Upper lobe of right lung (tissue), 1 donor: ENCODE measurements around the gene SRP9. TPM values are rescaled to one million over a fixed set of nuclear protein-coding genes. Genes with fewer than 3 reads are reported as not detected.

ENCODE experiments used
- ATAC-seq: fragments of 200-7000 bp; cut with Tn5 transposase; one replicate; pipeline ENCODE4 v1.9.1; 2020; ENCODE audit warnings: mild to moderate bottlenecking, moderate library complexity
- DNase-seq: peaks from one replicate; pipeline ENCODE4 v3.0.0-alpha.2; 2020
- H3K27ac ChIP-seq: fragments of 200-600 bp; one replicate; pipeline ENCODE4 v1.8.0; 2022
- H3K27me3 ChIP-seq: fragments of 200-600 bp; one replicate; pipeline ENCODE4 v1.8.0; 2022; ENCODE audit warnings: mild to moderate bottlenecking
- H3K36me3 ChIP-seq: fragments of 200-600 bp; one replicate; pipeline ENCODE4 v1.8.0; 2022
- H3K4me1 ChIP-seq: fragments of 200-600 bp; one replicate; pipeline ENCODE4 v1.8.0; 2022
- H3K4me3 ChIP-seq: fragments of 200-600 bp; one replicate; pipeline ENCODE4 v1.8.0; 2022; ENCODE audit warnings: mild to moderate bottlenecking
- H3K9me3 ChIP-seq: fragments of 200-600 bp; one replicate; pipeline ENCODE4 v1.8.0; 2022
- intact Hi-C: fragments of 100-400 bp; cut with DNase I; formaldehyde crosslinking; loops from one replicate; pipeline ENCODE4 v1.11.0; 2022
- total RNA-seq: library from RNA; stranded (reverse); fragmentation: NEBNext Ultra II Directional; extraction: Animal tissue kit (Norgen Biotek cat#: 25700); gene quantifications from one replicate; pipeline ENCODE4 v1.2.1, GENCODE V29; 2021
- TF ChIP-seq, protein P1 (sequence below): fragments of 200-600 bp; IDR thresholded peaks from one replicate; pipeline ENCODE4 v1.8.0; 2022; ENCODE audit warnings: antibody characterized with exemption
- donor health status: DM: no; HTN: yes; CAD: no; lungs with severe emphysema.

The SRP9 gene
- total RNA-seq, 1 donor from 2014 or later: 157 TPM

DNA sequence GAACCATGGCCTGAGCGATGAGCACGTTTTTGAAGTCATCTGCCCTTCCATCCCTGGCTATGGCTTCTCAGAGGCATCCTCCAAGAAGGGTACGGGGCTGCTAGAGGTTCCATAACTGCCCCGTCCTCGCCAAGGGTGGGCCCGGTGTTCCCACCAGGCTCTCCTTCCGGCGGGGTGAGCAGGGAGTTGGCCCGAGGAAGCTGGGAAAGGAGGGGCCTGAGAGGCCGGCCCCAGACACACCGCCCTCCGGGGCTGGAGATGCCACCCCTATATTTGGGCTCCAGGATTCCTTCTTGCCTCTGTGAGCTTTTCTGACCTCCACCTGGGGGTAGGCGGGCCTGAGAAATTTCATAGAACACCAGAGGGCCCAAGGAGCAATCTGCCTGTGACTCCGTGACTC, 61.2 kb downstream of the SRP9 start:
- H3K27me3 ChIP-seq: no peaks in the 10 kb centered on the region
- intact Hi-C loops: no loop called here
- H3K4me1 ChIP-seq: peaks cover 12% of the 10 kb centered on the region
- H3K36me3 ChIP-seq: peaks cover 72% of the 10 kb centered on the region
- no peak overlapping the region for H3K4me3 ChIP-seq
- no peaks in the 10 kb centered on the region for H3K9me3 ChIP-seq
- DNase-seq (no peak), ATAC-seq (no peak)
- H3K27ac ChIP-seq: no peak overlapping the region
- TF ChIP-seq, protein P1, sequence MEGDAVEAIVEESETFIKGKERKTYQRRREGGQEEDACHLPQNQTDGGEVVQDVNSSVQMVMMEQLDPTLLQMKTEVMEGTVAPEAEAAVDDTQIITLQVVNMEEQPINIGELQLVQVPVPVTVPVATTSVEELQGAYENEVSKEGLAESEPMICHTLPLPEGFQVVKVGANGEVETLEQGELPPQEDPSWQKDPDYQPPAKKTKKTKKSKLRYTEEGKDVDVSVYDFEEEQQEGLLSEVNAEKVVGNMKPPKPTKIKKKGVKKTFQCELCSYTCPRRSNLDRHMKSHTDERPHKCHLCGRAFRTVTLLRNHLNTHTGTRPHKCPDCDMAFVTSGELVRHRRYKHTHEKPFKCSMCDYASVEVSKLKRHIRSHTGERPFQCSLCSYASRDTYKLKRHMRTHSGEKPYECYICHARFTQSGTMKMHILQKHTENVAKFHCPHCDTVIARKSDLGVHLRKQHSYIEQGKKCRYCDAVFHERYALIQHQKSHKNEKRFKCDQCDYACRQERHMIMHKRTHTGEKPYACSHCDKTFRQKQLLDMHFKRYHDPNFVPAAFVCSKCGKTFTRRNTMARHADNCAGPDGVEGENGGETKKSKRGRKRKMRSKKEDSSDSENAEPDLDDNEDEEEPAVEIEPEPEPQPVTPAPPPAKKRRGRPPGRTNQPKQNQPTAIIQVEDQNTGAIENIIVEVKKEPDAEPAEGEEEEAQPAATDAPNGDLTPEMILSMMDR: no peak

Other genes starting within 250 kb of the SRP9 start
- 67.4 TPM for gene ENAH, start 124.7 kb upstream of the SRP9 start, total RNA-seq
- 245 TPM for gene EPHX1, start 32.3 kb downstream of the SRP9 start, total RNA-seq
- gene TMEM63A, start 104.6 kb downstream of the SRP9 start, total RNA-seq: 119 TPM
- 0.35 TPM for gene LEFTY1, start 111.3 kb downstream of the SRP9 start, total RNA-seq
- 61.6 TPM for gene PYCR2, start 146.4 kb downstream of the SRP9 start, total RNA-seq
- gene LEFTY2, start 163.4 kb downstream of the SRP9 start, total RNA-seq: 2.2 TPM
- gene SDE2, start 221.5 kb downstream of the SRP9 start, total RNA-seq: 21.8 TPM